BJ (cell line): ENCODE results near the gene NCAPD3. TPM values are rescaled to one million over a fixed set of nuclear protein-coding genes. Genes with fewer than 3 reads are reported as not detected.
"Not testable (repeated sequence)": the region's sequence is repeated elsewhere in the genome, so short reads cannot be mapped to it uniquely, and the experiment has no call there.

Source experiments
- CTCF ChIA-PET: fragments of 350-600 bp; formaldehyde crosslinking; extraction: SDS; loops from one replicate; lab custom pipeline; 2021; ENCODE audit warnings: antibody characterized with exemption, inconsistent platforms; lab: Yijun Ruan, JAX
- POLR2A ChIA-PET: fragments of 300-600 bp; sonication (Branson Sonifier 250); formaldehyde crosslinking; extraction: SDS; loops from one replicate; lab custom pipeline; 2021; ENCODE audit warnings: antibody characterized with exemption; lab: Charles Lee
- DNase-seq: peaks from one replicate; pipeline ENCODE4 v3.0.0-alpha.2; 2011; ENCODE audit warnings: low read depth
- H3K27me3 ChIP-seq: 2 replicates; pipeline ENCODE4 v1.6.0; 2011; ENCODE audit warnings: low read length; ENCODE audit not compliant: control insufficient read depth, insufficient read depth
- H3K36me3 ChIP-seq: 2 replicates; pipeline ENCODE4 v1.5.1; 2011; ENCODE audit warnings: low read length; ENCODE audit not compliant: control insufficient read depth, insufficient read depth
- H3K4me3 ChIP-seq: 2 replicates; pipeline ENCODE4 v1.5.1; 2011; ENCODE audit warnings: low read depth, mild to moderate bottlenecking, control low read depth, low read length
- CTCF ChIP-seq: IDR thresholded peaks from 2 replicates; pipeline ENCODE4 v1.5.1; 2011; ENCODE audit warnings: low read depth, mild to moderate bottlenecking, control low read depth, inconsistent platforms, low read length, moderate library complexity; ENCODE audit not compliant: insufficient read depth
- polyA plus RNA-seq: library from polyadenylated mRNA; depleted of rRNA; stranded (reverse); fragments of >200 nt; gene quantifications from 2 replicates; pipeline ENCODE4 v1.2.3, GENCODE V29; 2011

The NCAPD3 gene
- polyA plus RNA-seq, 1 experiment: 18.1 TPM

- DNase-seq: no peak
- Histone ChIP-seq H3K4me3 (no peak overlapping the region), H3K36me3 (peaks cover 9% of the 10 kb centered on the region), H3K27me3 (no peaks in the 10 kb centered on the region)
- no peak for TF ChIP-seq CTCF
- CTCF ChIA-PET: no interaction called here
- POLR2A ChIA-PET: no interaction called here
Observed at GRCh38 chr11:134257101-134257500, 33.3 kb upstream of the NCAPD3 start.

- CTCF ChIA-PET, H3K27me3 ChIP-seq, H3K36me3 ChIP-seq, DNase-seq, H3K4me3 ChIP-seq: not testable (repeated sequence)
- POLR2A ChIA-PET: interaction anchor here (0.6 kb wide), 1 partner anchor 49 kb away, joined by 5 read pairs; no protein-coding TSS in a partner anchor
Observed at GRCh38 chr11:134255184-134255561, 31.4 kb upstream of the NCAPD3 start.

- TF ChIP-seq CTCF: no peak
- Histone ChIP-seq H3K27me3 (no peaks in the 10 kb centered on the region), H3K4me3 (peak overlapping the region; percentile 96), H3K36me3 (peaks cover 12% of the 10 kb centered on the region)
- no peak for DNase-seq
- CTCF ChIA-PET: interaction anchor here (1.7 kb wide), 2 partner anchors 8 to 10 kb away, joined by 4 to 7 read pairs; no protein-coding TSS in a partner anchor
- POLR2A ChIA-PET: interaction anchor here (0.6 kb wide), 1 partner anchor 50 kb away, joined by 5 read pairs; no protein-coding TSS in a partner anchor
Observed at GRCh38 chr11:134254433-134255183, 30.8 kb upstream of the NCAPD3 start.

GRCh38 chr11:134253188-134253993, 29.6 kb upstream of the NCAPD3 start, which contains the start of the genes ACAD8 and THYN1:
ACAD8 (plus strand) TSS chr11:134253568; CDS start chr11:134253601, 33 bp downstream.
THYN1 (minus strand) TSS chr11:134253352; CDS start chr11:134252882, 470 bp downstream.
- TF ChIP-seq CTCF: 0 out of 2 replicates have a peak, but pooled peaks have one; percentile 6
- peaks cover 6% of the 10 kb centered on the region for H3K36me3 ChIP-seq
- peak within 1 kb of the TSS; percentile 96 for H3K4me3 ChIP-seq
- no peaks in the 10 kb centered on the region for H3K27me3 ChIP-seq
- ChIA-PET CTCF (interaction anchor here (1.4 to 1.7 kb wide), 3 partner anchors 9 to 14 kb away, joined by 4 to 7 read pairs (median 4); no protein-coding TSS in a partner anchor), POLR2A (interaction anchor here (0.6 kb wide), 1 partner anchor 29 kb away, joined by 3 read pairs; the partner anchor contains the start of gene VPS26B)
- peak; percentile 72 for DNase-seq

- no peak for DNase-seq
- H3K27me3 ChIP-seq: no peaks in the 10 kb centered on the region
- CTCF ChIA-PET: interaction anchor here (1.4 to 1.7 kb wide), 3 partner anchors 8 to 23 kb away, joined by 4 read pairs; no protein-coding TSS in a partner anchor
- peaks cover 7% of the 10 kb centered on the region for H3K36me3 ChIP-seq
- peak overlapping the region; percentile 96 for H3K4me3 ChIP-seq
- POLR2A ChIA-PET: no interaction called here
- TF ChIP-seq CTCF: no peak
Observed at GRCh38 chr11:134252346-134253187, 28.8 kb upstream of the NCAPD3 start.
